H9 (cell line): ENCODE measurements around the gene TELO2. TPM values are rescaled to one million over a fixed set of nuclear protein-coding genes. Genes with fewer than 3 reads are reported as not detected.

Experiments used
- DNase-seq: peaks from one replicate; pipeline ENCODE4 v3.0.0-alpha.2; 2017
- H2AFZ ChIP-seq: one replicate; pipeline ENCODE4 v1.6.1; 2013; ENCODE audit warnings: mild to moderate bottlenecking, low read length, control low read depth, moderate library complexity
- H2AK5ac ChIP-seq: 2 replicates; pipeline ENCODE4 v1.6.1; 2013; ENCODE audit warnings: low read length, control low read depth, mixed read lengths; ENCODE audit not compliant: insufficient read length
- H2BK120ac ChIP-seq: one replicate; pipeline ENCODE4 v1.6.1; 2013; ENCODE audit warnings: low read depth, mild to moderate bottlenecking, low read length, control low read depth, inconsistent platforms; ENCODE audit not compliant: poor library complexity, severe bottlenecking
- H2BK12ac ChIP-seq: 2 replicates; pipeline ENCODE4 v1.6.1; 2013; ENCODE audit warnings: low read length, control low read depth, mixed read lengths, low read depth; ENCODE audit not compliant: insufficient read length
- H2BK15ac ChIP-seq: 2 replicates; pipeline ENCODE4 v1.6.1; 2013; ENCODE audit warnings: low read depth, low read length, control low read depth
- H2BK20ac ChIP-seq: one replicate; pipeline ENCODE4 v1.6.1; 2013; ENCODE audit warnings: low read depth, mild to moderate bottlenecking, low read length, control low read depth, inconsistent platforms; ENCODE audit not compliant: poor library complexity, severe bottlenecking
- H2BK5ac ChIP-seq: 2 replicates; pipeline ENCODE4 v1.6.1; 2013; ENCODE audit warnings: low read length, control low read depth, mixed read lengths; ENCODE audit not compliant: insufficient read length
- H3K14ac ChIP-seq: 2 replicates; pipeline ENCODE4 v1.6.1; 2013; ENCODE audit warnings: low read length, control low read depth; ENCODE audit not compliant: insufficient read depth
- H3K18ac ChIP-seq: 2 replicates; pipeline ENCODE4 v1.6.1; 2013; ENCODE audit warnings: low read depth, mild to moderate bottlenecking, mixed read lengths, low read length, control low read depth; ENCODE audit not compliant: insufficient read length
- H3K23ac ChIP-seq: 2 replicates; pipeline ENCODE4 v1.6.1; 2013; ENCODE audit warnings: low read length, control low read depth, mixed read lengths, low read depth; ENCODE audit not compliant: insufficient read length
- H3K23me2 ChIP-seq: 2 replicates; pipeline ENCODE4 v1.6.1; 2013; ENCODE audit warnings: low read depth, mild to moderate bottlenecking, mixed read lengths, low read length, control low read depth; ENCODE audit not compliant: insufficient read length, poor library complexity, severe bottlenecking
- H3K27ac ChIP-seq: 2 replicates; pipeline ENCODE4 v1.5.1; 2013; ENCODE audit warnings: low read length, control low read depth, mixed read lengths, low read depth; ENCODE audit not compliant: insufficient read length
- H3K27me3 ChIP-seq: 2 replicates; pipeline ENCODE4 v1.6.1; 2013; ENCODE audit warnings: low read length, control low read depth, inconsistent platforms; ENCODE audit not compliant: insufficient read depth
- H3K4ac ChIP-seq: 2 replicates; pipeline ENCODE4 v1.6.1; 2013; ENCODE audit warnings: low read depth, mild to moderate bottlenecking, control low read depth, inconsistent platforms, low read length, moderate library complexity
- H3K4me1 ChIP-seq: 2 replicates; pipeline ENCODE4 v1.6.1; 2013; ENCODE audit warnings: low read length, control low read depth, inconsistent platforms; ENCODE audit not compliant: insufficient read depth
- H3K4me2 ChIP-seq: 2 replicates; pipeline ENCODE4 v1.6.1; 2013; ENCODE audit warnings: low read length, control low read depth, mixed read lengths; ENCODE audit not compliant: insufficient read length, insufficient read depth
- H3K56ac ChIP-seq: 2 replicates; pipeline ENCODE4 v1.6.1; 2013; ENCODE audit warnings: low read depth, mild to moderate bottlenecking, mixed read lengths, low read length, control low read depth; ENCODE audit not compliant: insufficient read length
- H3K79me1 ChIP-seq: 2 replicates; pipeline ENCODE4 v1.6.1; 2013; ENCODE audit warnings: low read depth, mild to moderate bottlenecking, moderate library complexity, low read length, control low read depth, inconsistent platforms; ENCODE audit not compliant: insufficient read depth, poor library complexity, severe bottlenecking
- H3K79me2 ChIP-seq: 2 replicates; pipeline ENCODE4 v1.6.1; 2013; ENCODE audit warnings: low read length, control low read depth, inconsistent platforms; ENCODE audit not compliant: insufficient read depth
- H3K9ac ChIP-seq: 2 replicates; pipeline ENCODE4 v1.6.1; 2013; ENCODE audit warnings: low read length, control low read depth, mixed read lengths; ENCODE audit not compliant: insufficient read length; ENCODE audit errors: extremely low read depth
- H3K9me3 ChIP-seq: one replicate; pipeline ENCODE4 v1.6.1; 2013; ENCODE audit warnings: low read depth, low read length, inconsistent platforms; ENCODE audit not compliant: control insufficient read depth
- H3T11ph ChIP-seq: one replicate; pipeline ENCODE4 v1.6.1; 2013; ENCODE audit warnings: mild to moderate bottlenecking, low read length, control low read depth, inconsistent platforms
- H4K20me1 ChIP-seq: one replicate; pipeline ENCODE4 v1.6.1; 2013; ENCODE audit not compliant: control insufficient read depth, insufficient read length, insufficient read depth
- H4K5ac ChIP-seq: 2 replicates; pipeline ENCODE4 v1.6.1; 2013; ENCODE audit warnings: low read depth, mild to moderate bottlenecking, mixed read lengths, low read length, control low read depth; ENCODE audit not compliant: insufficient read length
- H4K8ac ChIP-seq: replicated peaks from 2 replicates; pipeline ENCODE4 v1.6.1; 2013; ENCODE audit warnings: low read length, control low read depth, mixed read lengths, low read depth; ENCODE audit not compliant: insufficient read length
- H4K91ac ChIP-seq: 2 replicates; pipeline ENCODE4 v1.6.1; 2013; ENCODE audit warnings: low read depth, mild to moderate bottlenecking, moderate library complexity, mixed read lengths, low read length, control low read depth; ENCODE audit not compliant: insufficient read length
- H3K27ac Mint-ChIP-seq, 3 experiments: 2 replicates in 2 of 3; 3 replicates in 1 of 3; pipeline ENCODE4 v1.8.0; 2020 to 2021; ENCODE audit warnings: mixed read lengths in 3 of 3, mild to moderate bottlenecking in 1 of 3, moderate library complexity in 1 of 3
- H3K27me3 Mint-ChIP-seq: 2 replicates; pipeline ENCODE4 v1.8.0; 2021; ENCODE audit warnings: low read depth, mild to moderate bottlenecking, moderate library complexity, mixed read lengths
- H3K36me3 Mint-ChIP-seq, 3 experiments: 2 replicates in 2 of 3; 3 replicates in 1 of 3; pipeline ENCODE4 v1.8.0; 2020 to 2021; ENCODE audit warnings: low read depth in 3 of 3, mixed read lengths in 3 of 3; ENCODE audit not compliant: insufficient read depth in 1 of 3
- H3K4me1 Mint-ChIP-seq, 2 experiments: 2 replicates each; pipeline ENCODE4 v1.8.0; 2020; ENCODE audit warnings: mixed read lengths in 2 of 2
- H3K4me3 Mint-ChIP-seq, 2 experiments: 2 replicates in 1 of 2; 3 replicates in 1 of 2; pipeline ENCODE4 v1.8.0; 2020 to 2021; ENCODE audit warnings: mild to moderate bottlenecking in 2 of 2, mixed read lengths in 2 of 2, moderate library complexity in 1 of 2
- H3K9me3 Mint-ChIP-seq, 2 experiments: 2 replicates in 1 of 2; 3 replicates in 1 of 2; pipeline ENCODE4 v1.8.0; 2020; ENCODE audit warnings: mild to moderate bottlenecking in 2 of 2, mixed read lengths in 2 of 2, moderate library complexity in 1 of 2
- CTCF ChIP-seq: fragments of 200-600 bp; sonication (generic); conservative IDR thresholded peaks from 3 replicates; pipeline ENCODE4 v1.8.0; 2021; ENCODE audit warnings: antibody characterized with exemption, mild to moderate bottlenecking
- WGBS: extraction: QIAGEN DNeasy Blood & Tissue Kit; methylation state at CpG from one replicate; pipeline ENCODE4 v1.1.7; 2013; ENCODE audit warnings: missing lambda C conversion rate, low lambda C conversion rate, mixed read lengths; ENCODE audit not compliant: insufficient read length; ENCODE audit errors: extremely low coverage; 5-methylcytosine and 5-hydroxymethylcytosine counted together
- total RNA-seq: library from RNA; stranded (reverse); gene quantifications from 2 replicates; pipeline ENCODE4 v1.2.1, GENCODE V29; 2021

The TELO2 gene
- total RNA-seq, 1 experiment from 2014 or later, result 98.9 TPM

DNA sequence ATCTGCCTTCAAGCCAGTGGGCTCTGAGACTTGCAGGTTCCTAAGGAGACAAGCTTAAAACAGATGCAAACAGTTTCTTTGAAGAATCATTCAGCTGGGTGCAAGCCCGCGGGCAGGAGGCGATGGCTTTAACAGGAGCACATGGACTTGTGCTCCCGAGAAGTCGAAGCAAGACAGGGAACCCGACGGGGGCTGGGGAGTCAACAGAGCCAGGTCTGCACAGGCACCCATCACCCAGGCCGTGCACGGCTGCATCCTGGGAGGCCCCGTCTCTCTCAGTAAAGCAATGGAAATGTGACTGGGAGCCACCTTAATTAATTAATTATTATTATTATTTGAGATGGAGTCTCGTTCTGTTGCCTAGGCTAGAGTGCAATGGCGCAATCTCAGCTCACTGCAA is 4.1 kb upstream of the TELO2 start:
- Histone ChIP-seq H2BK120ac (no peak overlapping the region), H3K27me3 (no peaks in the 10 kb centered on the region), H3K23me2 (peaks cover 3% of the 10 kb centered on the region), H3K4ac (no peak overlapping the region), H4K8ac (no peak overlapping the region), H2BK15ac (no peak overlapping the region), H2AFZ (no peak overlapping the region), H3K79me1 (no peaks in the 10 kb centered on the region), H3K23ac (no peak overlapping the region), H3K4me1 (no peaks in the 10 kb centered on the region; the same call in 1 of the 2 replicates), H2BK5ac (no peak overlapping the region), H3K56ac (no peak overlapping the region), H3K14ac (no peak overlapping the region), H3K27ac (no peak overlapping the region), H3K79me2 (no peaks in the 10 kb centered on the region; the same call in 1 of the 2 replicates), H2AK5ac (no peak overlapping the region), H4K20me1 (no peaks in the 10 kb centered on the region), H3K18ac (no peak overlapping the region), H3K9me3 (no peaks in the 10 kb centered on the region), H4K91ac (no peak overlapping the region), H3K4me2 (no peak overlapping the region), H2BK12ac (no peak overlapping the region), H2BK20ac (no peak overlapping the region), H4K5ac (no peak overlapping the region), H3K9ac (no peak overlapping the region), H3T11ph (no peak overlapping the region)
- no peak for DNase-seq
- H3K4me3 Mint-ChIP-seq, result no peak overlapping the region
- no peak overlapping the region for H3K27ac Mint-ChIP-seq
- TF ChIP-seq CTCF, result no peak
- no CpG with 5 or more reads among the region's 12 CpGs for WGBS
- peaks cover 0 to 2% (median 0%) of the 10 kb centered on the region in 3 experiments; a peak in 1 of 7 replicates for H3K36me3 Mint-ChIP-seq
- H3K27me3 Mint-ChIP-seq, result peaks cover 20% of the 10 kb centered on the region
- H3K9me3 Mint-ChIP-seq, result no peaks in the 10 kb centered on the region
- peaks cover 4 to 7% of the 10 kb centered on the region in 2 experiments for H3K4me1 Mint-ChIP-seq
